GM19239 (cell line): Measurements from ENCODE around the gene ACSM2A.
"Not testable (repeated sequence)": the region's sequence is repeated elsewhere in the genome, so short reads cannot be mapped to it uniquely, and the experiment has no call there.

Experiments
- DNase-seq: peaks from one replicate; pipeline ENCODE4 v3.0.0; 2011; ENCODE audit warnings: low spot score; ENCODE audit not compliant: insufficient read length
- FAIRE-seq: peaks from 2 replicates; lab custom pipeline; 2011; peaks lifted over from hg19 to GRCh38; lab: Jason Lieb, UNC

Gene ACSM2A

GRCh38 chr16:20532284-20532792 lies 81.0 kb downstream of the ACSM2A start:
- not testable (repeated sequence) for FAIRE-seq

GRCh38 chr16:20536669-20537068 lies 85.3 kb downstream of the ACSM2A start:
- DNase-seq, FAIRE-seq: not testable (repeated sequence)

More at GRCh38 chr16:20532284-20532792, 81.0 kb downstream of the ACSM2A start:
- DNase-seq: not testable (repeated sequence)
